GM12878 (cell line): ENCODE measurements around the gene CIAO2B. TPM values are rescaled to one million over a fixed set of nuclear protein-coding genes. Genes with fewer than 3 reads are reported as not detected.

Experiments
- ATAC-seq: fragments of 200-7000 bp; cut with Tn5 transposase; 3 replicates; pipeline ENCODE4 v1.9.1; 2020; ENCODE audit warnings: mild to moderate bottlenecking, moderate library complexity
- BruUV-seq: library from RNA; stranded (reverse); fragments of 400-500 nt; replicated peaks from 2 replicates; lab custom pipeline; 2021; lab: Mats Ljungman, UMichigan
- CTCF ChIA-PET: fragments of 300-600 bp; sonication (Branson Sonifier 250); formaldehyde crosslinking; extraction: SDS; loops from one replicate; lab custom pipeline; 2021; ENCODE audit warnings: inconsistent platforms; lab: Yijun Ruan, JAX
- POLR2A ChIA-PET: fragments of 350-600 bp; formaldehyde crosslinking; extraction: SDS; loops from one replicate; lab custom pipeline; 2021; ENCODE audit warnings: inconsistent platforms; lab: Charles Lee
- RAD21 ChIA-PET: fragments of 300-600 bp; sonication (Branson Sonifier 250); formaldehyde crosslinking; loops from one replicate; lab custom pipeline; 2023; ENCODE audit warnings: antibody characterized with exemption; ENCODE audit not compliant: unreplicated experiment; lab: Charles Lee
- SMC1A ChIA-PET: fragments of 300-600 bp; sonication (Branson Sonifier 250); formaldehyde crosslinking; loops from one replicate; lab custom pipeline; 2023; ENCODE audit not compliant: unreplicated experiment, uncharacterized antibody; lab: Charles Lee
- DNase-seq: peaks from one replicate; pipeline ENCODE4 v3.0.0-alpha.2; 2011; ENCODE audit warnings: low read depth, low spot score
- FAIRE-seq: peaks from 3 replicates; lab custom pipeline; 2011; peaks lifted over from hg19 to GRCh38; lab: Jason Lieb, UNC
- H2AFZ ChIP-seq: 2 replicates; pipeline ENCODE4 v1.6.0; 2011; ENCODE audit warnings: low read depth, low read length, control low read depth; ENCODE audit not compliant: control insufficient read depth
- H3K27ac ChIP-seq: 2 replicates; pipeline ENCODE4 v1.5.1; 2011; ENCODE audit warnings: control low read depth; ENCODE audit not compliant: control insufficient read depth, insufficient read depth
- H3K27me3 ChIP-seq, 2 experiments: replicated peaks in 1 of 2; 2 replicates each; pipeline versions ENCODE4 v1.6.0 to v1.6.1; 2011; ENCODE audit warnings: low read length in 1 of 2; ENCODE audit not compliant: control insufficient read depth in 2 of 2, insufficient read depth in 2 of 2
- H3K36me3 ChIP-seq, 2 experiments: 2 replicates each; pipeline ENCODE4 v1.5.1; 2011; ENCODE audit warnings: low read length in 1 of 2; ENCODE audit not compliant: control insufficient read depth in 2 of 2, insufficient read depth in 2 of 2
- H3K4me1 ChIP-seq: 2 replicates; pipeline ENCODE4 v1.6.1; 2011; ENCODE audit warnings: mild to moderate bottlenecking, low read length, moderate library complexity, mixed read lengths; ENCODE audit not compliant: control insufficient read depth, insufficient read depth
- H3K4me2 ChIP-seq: 2 replicates; pipeline ENCODE4 v1.6.0; 2011; ENCODE audit warnings: control low read depth; ENCODE audit not compliant: control insufficient read depth, insufficient read depth
- H3K4me3 ChIP-seq: fragments of 200-600 bp; sonication (generic); 2 replicates; pipeline ENCODE4 v1.5.1; 2016
- H3K79me2 ChIP-seq: 2 replicates; pipeline ENCODE4 v1.6.0; 2011; ENCODE audit warnings: low read length; ENCODE audit not compliant: control insufficient read depth, insufficient read depth
- H3K9ac ChIP-seq: 2 replicates; pipeline ENCODE4 v1.8.0; 2011; ENCODE audit warnings: low read length, control low read depth, mixed read lengths; ENCODE audit not compliant: control insufficient read depth, insufficient read depth
- H3K9me3 ChIP-seq: replicated peaks from 3 replicates; pipeline ENCODE4 v1.5.1; 2011; ENCODE audit warnings: mild to moderate bottlenecking, low read length; ENCODE audit not compliant: control insufficient read depth, insufficient read depth
- H4K20me1 ChIP-seq: 2 replicates; pipeline ENCODE4 v1.6.0; 2011; ENCODE audit not compliant: control insufficient read depth, insufficient read depth
- CBFB ChIP-seq: IDR thresholded peaks from 2 replicates; pipeline ENCODE4 v1.6.1; 2016; ENCODE audit warnings: antibody characterized with exemption, low read depth
- CBX5 ChIP-seq: sonication (generic); IDR thresholded peaks from 2 replicates; pipeline ENCODE4 v1.6.1; 2016; ENCODE audit warnings: low read depth, moderate library complexity, mild to moderate bottlenecking, inconsistent platforms
- EZH2 ChIP-seq: IDR thresholded peaks from 2 replicates; pipeline ENCODE4 v1.6.1; 2012; ENCODE audit warnings: low read depth, mild to moderate bottlenecking, control low read depth, inconsistent platforms, low read length, borderline replicate concordance; ENCODE audit not compliant: control insufficient read depth
- WGBS: methylation state at CpG from one replicate; pipeline ENCODE4 v1.1.6; 2016; ENCODE audit warnings: low lambda C conversion rate; ENCODE audit not compliant: insufficient replicate concordance, insufficient coverage; ENCODE audit errors: missing lambda C conversion rate; 5-methylcytosine and 5-hydroxymethylcytosine counted together
- in situ Hi-C: fragments of 300-500 bp; cut with MboI; formaldehyde crosslinking; loops from 9 replicates; pipeline ENCODE4 v1.14.3; 2018; ENCODE audit warnings: mixed read lengths
- intact Hi-C: fragments of 100-400 bp; cut with micrococcal nuclease; formaldehyde crosslinking; loops from one replicate; pipeline ENCODE4 v1.14.2; 2022; ENCODE audit not compliant: unreplicated experiment
- polyA plus RNA-seq, 11 experiments: library from polyadenylated mRNA; depleted of rRNA in 4 of 11; unstranded in 6 of 11; stranded (reverse) in 5 of 11; fragments of >200 nt; fragmentation: Nextera tagmentation in 4 of 11; fragmentation: Illumina TruSeq in 1 of 11; extraction: Ambion mirVana in 4 of 11; extraction: Trizol in 1 of 11; gene quantifications; 1 replicate in 1 of 11; 2 replicates in 10 of 11; pipeline versions ENCODE4 v1.2.1 to v1.2.3, GENCODE V29; 2011 to 2016; ENCODE audit warnings: inconsistent platforms in 2 of 11, missing spikeins in 2 of 11, low read depth in 1 of 11
- total RNA-seq, 4 experiments: library from RNA; depleted of rRNA in 3 of 4; stranded (reverse); fragments of >200 nt in 3 of 4; fragmentation: Illumina TruSeq in 1 of 4; extraction: Trizol in 1 of 4; gene quantifications; 2 replicates each; pipeline versions ENCODE4 v1.2.1 to v1.2.3, GENCODE V29; 2013 to 2021
- TF ChIP-seq, protein P1 (sequence below): IDR thresholded peaks from 2 replicates; pipeline ENCODE4 v1.6.1; 2012; ENCODE audit warnings: low read depth, low read length, improper control_type of control experiment

The CIAO2B gene
- total and polyA plus RNA-seq, 10 of the 15 experiments (the other 5 are each of a cell fraction or from before 2014, with no cell fraction given) = 76.4 to 241 (median 138) TPM

GRCh38 chr16:66970775-66971720, 36.8 kb upstream of the CIAO2B start:
- 33% methylated on average over 10 of the region's 10 CpGs for WGBS
- ChIA-PET RAD21 (no interaction called here), SMC1A (interaction anchor here (1.0 to 1.4 kb wide), 2 partner anchors 9 to 289 kb away, joined by 3 read pairs; partner anchors contain the start of gene CES3), CTCF (interaction anchor here (0.6 to 1.8 kb wide), 3 partner anchors 11 to 17 kb away, joined by 4 to 9 read pairs (median 4); partner anchors contain the start of gene CES3), POLR2A (no interaction called here)
- Histone ChIP-seq H2AFZ (no peak overlapping the region), H3K27ac (no peak overlapping the region), H3K9ac (no peak overlapping the region), H3K36me3 (no peaks in the 10 kb centered on the region), H3K4me3 (no peak overlapping the region), H4K20me1 (no peaks in the 10 kb centered on the region), H3K79me2 (no peaks in the 10 kb centered on the region), H3K4me2 (no peak overlapping the region), H3K4me1 (peaks cover 3% of the 10 kb centered on the region; the same call in 1 of the 2 replicates), H3K9me3 (no peaks in the 10 kb centered on the region), H3K27me3 (no peaks in the 10 kb centered on the region; a peak in 1 of 4 replicates)
- DNase-seq (no peak), ATAC-seq (no peak), FAIRE-seq (no peak)
- no TSS peak for BruUV-seq
- TF ChIP-seq, protein P1, sequence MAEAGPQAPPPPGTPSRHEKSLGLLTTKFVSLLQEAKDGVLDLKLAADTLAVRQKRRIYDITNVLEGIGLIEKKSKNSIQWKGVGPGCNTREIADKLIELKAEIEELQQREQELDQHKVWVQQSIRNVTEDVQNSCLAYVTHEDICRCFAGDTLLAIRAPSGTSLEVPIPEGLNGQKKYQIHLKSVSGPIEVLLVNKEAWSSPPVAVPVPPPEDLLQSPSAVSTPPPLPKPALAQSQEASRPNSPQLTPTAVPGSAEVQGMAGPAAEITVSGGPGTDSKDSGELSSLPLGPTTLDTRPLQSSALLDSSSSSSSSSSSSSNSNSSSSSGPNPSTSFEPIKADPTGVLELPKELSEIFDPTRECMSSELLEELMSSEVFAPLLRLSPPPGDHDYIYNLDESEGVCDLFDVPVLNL = no peak
- TF ChIP-seq CBX5 = no peak
- in situ Hi-C loops = loop anchor here (10.0 kb wide), 1 partner anchor 184 kb away; the partner anchor contains the start of genes B3GNT9, FBXL8 and TRADD
- intact Hi-C loops = no loop called here

GRCh38 chr16:66968847-66969246, 34.6 kb upstream of the CIAO2B start:
- intact Hi-C loops = no loop called here
- RAD21 ChIA-PET = interaction anchor here (1.1 kb wide), 1 partner anchor 10 kb away, joined by 3 read pairs; no protein-coding TSS in a partner anchor
- BruUV-seq = no TSS peak
- SMC1A ChIA-PET = no interaction called here
- TF ChIP-seq EZH2 (no peak), CBFB (no peak)
- Histone ChIP-seq H3K27me3 (no peaks in the 10 kb centered on the region; a peak in 1 of 4 replicates), H3K4me2 (no peak overlapping the region), H3K79me2 (no peaks in the 10 kb centered on the region), H2AFZ (no peak overlapping the region), H3K4me1 (no peaks in the 10 kb centered on the region), H3K9me3 (no peaks in the 10 kb centered on the region), H3K4me3 (no peak overlapping the region), H3K9ac (no peak overlapping the region), H3K36me3 (no peaks in the 10 kb centered on the region), H4K20me1 (no peaks in the 10 kb centered on the region), H3K27ac (no peak overlapping the region)
- DNase-seq (no peak), ATAC-seq (no peak), FAIRE-seq (no peak)
- WGBS = 50% methylated on average over 5 of the region's 5 CpGs
- CTCF ChIA-PET = interaction anchor here (1.2 to 1.5 kb wide), 2 partner anchors 9 to 15 kb away, joined by 3 read pairs; no protein-coding TSS in a partner anchor
- POLR2A ChIA-PET = no interaction called here
- in situ Hi-C loops = no loop called here
